ENCODE results near the gene RNF220.

Gene RNF220

DNA sequence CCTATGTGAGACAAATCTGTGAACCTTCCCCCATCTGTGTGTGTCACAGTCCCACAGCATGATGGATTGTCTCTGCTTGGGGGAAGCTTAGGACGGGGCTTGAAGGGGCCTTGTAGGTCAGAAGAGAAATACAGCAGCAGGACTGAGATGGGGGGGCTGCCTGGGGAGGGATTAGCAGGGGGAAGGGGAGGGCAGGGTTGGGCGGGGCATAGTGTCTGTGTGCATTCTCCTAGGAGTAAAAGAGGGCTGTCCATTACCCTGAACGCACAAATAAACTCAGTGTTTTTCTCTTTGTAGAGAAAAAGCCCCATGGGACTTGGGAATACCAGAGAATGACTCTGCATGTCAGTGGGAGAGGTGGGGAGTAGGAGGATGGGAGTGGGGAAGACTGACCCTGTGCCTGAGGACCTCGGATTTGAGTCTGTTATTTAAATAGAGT, 16.4 kb downstream of the RNF220 start:
- DNase-seq (ENCODE audit: low spot score): no peak
- Histone ChIP-seq H3K4me3 (no peak overlapping the region), H3K27ac (no peak overlapping the region)
- TF ChIP-seq, protein P1, sequence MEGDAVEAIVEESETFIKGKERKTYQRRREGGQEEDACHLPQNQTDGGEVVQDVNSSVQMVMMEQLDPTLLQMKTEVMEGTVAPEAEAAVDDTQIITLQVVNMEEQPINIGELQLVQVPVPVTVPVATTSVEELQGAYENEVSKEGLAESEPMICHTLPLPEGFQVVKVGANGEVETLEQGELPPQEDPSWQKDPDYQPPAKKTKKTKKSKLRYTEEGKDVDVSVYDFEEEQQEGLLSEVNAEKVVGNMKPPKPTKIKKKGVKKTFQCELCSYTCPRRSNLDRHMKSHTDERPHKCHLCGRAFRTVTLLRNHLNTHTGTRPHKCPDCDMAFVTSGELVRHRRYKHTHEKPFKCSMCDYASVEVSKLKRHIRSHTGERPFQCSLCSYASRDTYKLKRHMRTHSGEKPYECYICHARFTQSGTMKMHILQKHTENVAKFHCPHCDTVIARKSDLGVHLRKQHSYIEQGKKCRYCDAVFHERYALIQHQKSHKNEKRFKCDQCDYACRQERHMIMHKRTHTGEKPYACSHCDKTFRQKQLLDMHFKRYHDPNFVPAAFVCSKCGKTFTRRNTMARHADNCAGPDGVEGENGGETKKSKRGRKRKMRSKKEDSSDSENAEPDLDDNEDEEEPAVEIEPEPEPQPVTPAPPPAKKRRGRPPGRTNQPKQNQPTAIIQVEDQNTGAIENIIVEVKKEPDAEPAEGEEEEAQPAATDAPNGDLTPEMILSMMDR (IDR thresholded peaks at IDR 0.05): no peak

DNA sequence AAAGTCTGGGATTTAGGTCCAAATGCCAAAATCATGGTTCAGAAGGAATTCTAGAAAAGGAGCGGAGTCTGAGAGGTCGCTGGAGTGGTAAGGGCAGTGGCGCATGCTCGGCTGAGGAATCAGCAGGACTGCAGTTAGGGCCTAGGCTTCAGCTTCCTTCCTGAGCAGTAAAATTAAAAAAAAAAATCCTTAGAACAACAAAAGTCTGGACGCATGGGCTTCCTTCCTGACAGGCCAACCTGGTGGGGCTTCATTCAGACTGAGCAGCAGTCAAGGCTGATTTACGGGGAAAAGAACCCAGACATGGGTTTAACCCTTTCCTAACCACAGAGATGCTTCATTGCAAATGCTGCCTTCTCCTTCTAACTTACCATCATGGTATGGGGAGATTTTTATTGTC, 17.1 kb downstream of the RNF220 start:
- Histone ChIP-seq H3K4me3 (no peak overlapping the region), H3K27ac (no peak overlapping the region)
- TF ChIP-seq, protein P1 (IDR thresholded peaks at IDR 0.05): no peak
- no peak for DNase-seq (ENCODE audit: low spot score)

DNA sequence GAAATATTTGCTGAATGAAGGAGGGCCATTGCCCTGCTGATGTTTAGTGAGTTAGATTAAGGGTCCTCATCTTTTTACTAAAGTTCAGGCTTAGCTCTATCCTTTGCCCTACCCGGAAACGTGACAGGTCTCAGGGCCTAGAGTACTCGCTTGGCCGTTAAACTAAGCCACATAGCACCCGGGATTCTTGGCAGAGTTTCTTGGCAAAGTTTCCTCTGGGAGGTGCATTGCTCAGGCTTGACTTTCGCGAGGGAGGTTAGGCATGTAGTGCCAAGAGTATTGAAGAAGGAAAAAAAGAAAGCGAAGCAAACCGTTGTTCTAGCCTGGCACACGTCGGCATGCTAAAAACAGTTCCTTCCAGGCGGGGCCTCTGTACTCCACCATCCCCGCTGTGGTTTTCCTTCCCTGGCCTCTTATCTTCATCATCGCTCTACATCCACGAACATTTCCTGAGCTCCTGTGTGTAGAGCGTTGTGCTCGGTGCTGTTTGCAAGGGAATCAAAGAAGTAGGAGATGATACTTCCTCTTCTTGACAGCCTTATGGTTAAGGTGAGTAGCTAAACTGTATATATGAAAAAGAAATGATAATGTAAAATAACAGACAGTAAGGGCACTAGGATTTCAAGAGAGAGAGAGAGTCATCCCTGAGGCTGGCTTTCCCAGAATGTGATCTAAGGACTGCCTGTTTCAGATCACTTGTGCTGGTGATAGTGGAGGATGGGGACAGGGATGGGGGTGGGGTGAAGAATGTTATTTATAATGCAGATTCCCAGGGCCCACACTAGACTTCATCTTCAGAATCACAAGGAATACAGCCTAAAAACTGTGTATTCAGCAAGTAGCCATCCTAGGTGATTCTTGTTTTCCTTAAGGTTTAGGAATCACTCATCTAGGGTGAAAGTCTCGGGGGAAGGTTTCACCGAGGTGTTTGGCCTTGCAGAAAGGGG, 18.8 kb downstream of the RNF220 start:
- no peak for DNase-seq (ENCODE audit: low spot score)
- H3K27ac ChIP-seq: peak overlapping the region in 1 of 2 donors; percentile 18

DNA sequence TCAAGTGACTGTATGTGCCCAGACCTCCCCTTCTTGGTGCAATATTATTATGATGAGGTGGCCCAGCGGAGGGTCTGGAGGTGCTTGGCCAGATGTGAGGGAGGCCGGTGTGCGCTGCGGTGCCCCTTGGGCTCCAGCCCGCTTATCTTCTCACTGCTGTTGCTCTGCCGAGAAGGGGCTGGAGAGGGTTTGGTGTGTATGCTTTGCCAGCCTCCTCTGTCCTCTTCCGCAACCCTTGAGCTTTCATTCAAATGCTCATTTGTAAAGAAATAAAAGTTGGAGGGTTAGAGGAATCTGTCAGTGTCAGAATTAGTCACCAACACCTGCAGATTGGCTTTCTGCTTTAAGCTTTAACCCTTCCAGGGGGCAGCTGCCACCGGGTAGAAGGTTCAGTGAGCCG, 19.7 kb downstream of the RNF220 start:
- TF ChIP-seq, protein P1 (IDR thresholded peaks at IDR 0.05): no peak
- no peak overlapping the region for H3K27ac ChIP-seq
- no peak for DNase-seq (ENCODE audit: low spot score)
- no peak overlapping the region for H3K4me3 ChIP-seq

More for the DNA sequence above, 18.8 kb downstream of the RNF220 start:
- peak overlapping the region; percentile 19 for H3K4me3 ChIP-seq
- TF ChIP-seq, protein P1 (IDR thresholded peaks at IDR 0.05): no peak

DNA sequence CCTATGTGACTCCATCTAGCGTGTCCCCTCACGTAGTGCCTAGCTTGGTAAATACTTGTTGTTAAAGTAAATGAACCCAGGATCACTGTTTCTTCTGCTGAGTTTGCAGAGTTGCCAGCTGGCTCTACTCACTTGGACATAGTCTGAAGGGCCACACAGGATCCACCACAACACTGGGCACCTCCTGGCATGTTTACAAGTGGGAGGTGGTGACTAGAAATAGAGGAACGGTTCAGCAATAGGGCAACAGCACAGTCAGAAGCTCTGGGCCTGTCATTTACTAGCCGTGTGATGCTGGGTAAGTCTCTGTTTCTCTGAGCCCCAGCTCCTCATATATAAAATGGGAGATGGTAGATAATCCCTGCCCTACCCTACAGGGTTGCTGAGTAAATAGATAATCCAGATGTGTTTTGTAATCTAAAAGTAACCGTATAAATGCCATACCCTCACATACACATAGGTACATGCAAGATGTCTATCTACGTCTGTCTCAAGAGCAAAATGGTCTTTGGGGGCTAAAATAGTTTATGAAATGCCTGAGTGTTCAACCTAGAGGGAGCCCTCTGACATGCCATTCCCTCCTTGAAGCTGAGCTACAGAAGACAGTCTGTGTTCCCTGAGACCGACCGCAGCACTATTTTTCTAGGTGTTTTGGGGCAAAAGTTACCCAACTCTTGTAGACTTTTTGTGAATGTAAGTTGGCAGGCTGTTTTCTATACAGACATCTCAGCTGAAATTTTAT, 20.5 kb downstream of the RNF220 start:
- Histone ChIP-seq H3K27ac (no peak overlapping the region), H3K4me3 (no peak overlapping the region)
- TF ChIP-seq, protein P1 (IDR thresholded peaks at IDR 0.05): no peak
- no peak for DNase-seq (ENCODE audit: low spot score)

DNA sequence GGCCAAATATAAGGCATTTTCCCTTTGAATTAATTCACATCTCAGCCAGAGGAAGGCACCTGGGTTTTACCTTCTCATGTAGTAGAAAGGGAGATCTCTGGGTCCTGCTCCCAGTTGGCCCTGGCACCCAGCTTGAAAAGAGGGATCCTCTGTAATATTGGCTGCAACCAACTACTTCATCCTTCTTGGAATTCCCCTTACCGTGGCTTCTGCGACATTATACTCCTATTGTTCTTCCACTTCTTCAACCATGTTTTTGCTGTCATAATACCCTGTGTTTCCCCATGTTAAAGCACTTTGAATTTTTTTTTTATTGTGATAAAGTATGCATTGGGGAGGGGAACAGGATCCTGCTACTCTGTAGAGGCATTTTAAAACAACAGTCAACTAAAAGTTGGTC, 26.8 kb downstream of the RNF220 start:
- DNase-seq (ENCODE audit: low spot score): no peak
- H3K4me3 ChIP-seq: no peak overlapping the region
- TF ChIP-seq, protein P1 (IDR thresholded peaks at IDR 0.05): no peak
- no peak overlapping the region for H3K27ac ChIP-seq

Data from coronary artery (tissue), 2 donors.